ENCODE data around the gene SEMA5B. TPM values are rescaled to one million over a fixed set of nuclear protein-coding genes. Genes with fewer than 3 reads are reported as not detected.

SEMA5B gene
- polyA plus RNA-seq, 1 donor from 2014 or later = 7.0 TPM

DNA sequence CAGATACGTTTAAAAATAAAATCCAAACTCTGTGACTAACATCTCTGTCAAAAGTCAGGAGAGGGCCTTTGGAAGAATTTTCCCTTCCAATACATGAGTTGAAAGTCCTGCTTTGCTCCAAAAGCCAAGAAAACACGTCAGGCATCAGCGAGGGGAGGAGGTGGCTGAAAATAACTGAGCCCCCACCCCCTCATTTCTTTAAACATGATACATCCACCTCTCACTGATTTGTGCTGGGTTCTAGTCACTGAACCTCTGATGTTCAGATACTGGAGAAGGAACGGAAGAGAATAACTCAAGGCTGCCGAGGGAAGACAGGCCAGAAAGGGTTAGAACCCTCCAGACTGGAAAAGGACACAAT is 9.4 kb upstream of the SEMA5B start:
- Histone ChIP-seq H3K4me2 (ENCODE audit: low read length) (no peak overlapping the region), H3K36me3 (ENCODE audit: insufficient read depth, low read length) (no peaks in the 10 kb centered on the region), H3K79me2 (replicated peaks; ENCODE audit: insufficient read depth, low read length) (no peaks in the 10 kb centered on the region), H3K9me2 (ENCODE audit: insufficient read depth, low read length) (no peaks in the 10 kb centered on the region), H2AFZ (ENCODE audit: low read depth, low read length) (no peak overlapping the region), H3K27ac (ENCODE audit: low read length) (no peak overlapping the region), H3K9me3 (ENCODE audit: low read length) (no peaks in the 10 kb centered on the region), H4K20me1 (ENCODE audit: insufficient read depth) (no peaks in the 10 kb centered on the region), H3F3A (ENCODE audit: insufficient read depth, low read length, poor library complexity, severe bottlenecking) (no peaks in the 10 kb centered on the region), H3K4me3 (ENCODE audit: low read length) (no peak overlapping the region), H3K27me3 (ENCODE audit: insufficient read depth, low read depth, low read length) (no peaks in the 10 kb centered on the region), H3K9ac (ENCODE audit: low read length) (no peak overlapping the region)
- TF ChIP-seq RAD21 (conservative IDR thresholded peaks at IDR 0.05) = no peak
- TF ChIP-seq SMC3 (conservative IDR thresholded peaks at IDR 0.05; ENCODE audit: poor library complexity) = no peak
- TF ChIP-seq MXI1 (conservative IDR thresholded peaks at IDR 0.05; ENCODE audit: poor library complexity, severe bottlenecking) = no peak
- no peak for TF ChIP-seq POLR2AphosphoS5 (IDR thresholded peaks at IDR 0.05)
- TF ChIP-seq, protein P1, sequence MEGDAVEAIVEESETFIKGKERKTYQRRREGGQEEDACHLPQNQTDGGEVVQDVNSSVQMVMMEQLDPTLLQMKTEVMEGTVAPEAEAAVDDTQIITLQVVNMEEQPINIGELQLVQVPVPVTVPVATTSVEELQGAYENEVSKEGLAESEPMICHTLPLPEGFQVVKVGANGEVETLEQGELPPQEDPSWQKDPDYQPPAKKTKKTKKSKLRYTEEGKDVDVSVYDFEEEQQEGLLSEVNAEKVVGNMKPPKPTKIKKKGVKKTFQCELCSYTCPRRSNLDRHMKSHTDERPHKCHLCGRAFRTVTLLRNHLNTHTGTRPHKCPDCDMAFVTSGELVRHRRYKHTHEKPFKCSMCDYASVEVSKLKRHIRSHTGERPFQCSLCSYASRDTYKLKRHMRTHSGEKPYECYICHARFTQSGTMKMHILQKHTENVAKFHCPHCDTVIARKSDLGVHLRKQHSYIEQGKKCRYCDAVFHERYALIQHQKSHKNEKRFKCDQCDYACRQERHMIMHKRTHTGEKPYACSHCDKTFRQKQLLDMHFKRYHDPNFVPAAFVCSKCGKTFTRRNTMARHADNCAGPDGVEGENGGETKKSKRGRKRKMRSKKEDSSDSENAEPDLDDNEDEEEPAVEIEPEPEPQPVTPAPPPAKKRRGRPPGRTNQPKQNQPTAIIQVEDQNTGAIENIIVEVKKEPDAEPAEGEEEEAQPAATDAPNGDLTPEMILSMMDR (IDR thresholded peaks at IDR 0.05; ENCODE audit: poor library complexity, severe bottlenecking) = no peak
- TF ChIP-seq TAF1 (IDR thresholded peaks at IDR 0.05; ENCODE audit: low read depth) = no peak
- TF ChIP-seq, protein P2, sequence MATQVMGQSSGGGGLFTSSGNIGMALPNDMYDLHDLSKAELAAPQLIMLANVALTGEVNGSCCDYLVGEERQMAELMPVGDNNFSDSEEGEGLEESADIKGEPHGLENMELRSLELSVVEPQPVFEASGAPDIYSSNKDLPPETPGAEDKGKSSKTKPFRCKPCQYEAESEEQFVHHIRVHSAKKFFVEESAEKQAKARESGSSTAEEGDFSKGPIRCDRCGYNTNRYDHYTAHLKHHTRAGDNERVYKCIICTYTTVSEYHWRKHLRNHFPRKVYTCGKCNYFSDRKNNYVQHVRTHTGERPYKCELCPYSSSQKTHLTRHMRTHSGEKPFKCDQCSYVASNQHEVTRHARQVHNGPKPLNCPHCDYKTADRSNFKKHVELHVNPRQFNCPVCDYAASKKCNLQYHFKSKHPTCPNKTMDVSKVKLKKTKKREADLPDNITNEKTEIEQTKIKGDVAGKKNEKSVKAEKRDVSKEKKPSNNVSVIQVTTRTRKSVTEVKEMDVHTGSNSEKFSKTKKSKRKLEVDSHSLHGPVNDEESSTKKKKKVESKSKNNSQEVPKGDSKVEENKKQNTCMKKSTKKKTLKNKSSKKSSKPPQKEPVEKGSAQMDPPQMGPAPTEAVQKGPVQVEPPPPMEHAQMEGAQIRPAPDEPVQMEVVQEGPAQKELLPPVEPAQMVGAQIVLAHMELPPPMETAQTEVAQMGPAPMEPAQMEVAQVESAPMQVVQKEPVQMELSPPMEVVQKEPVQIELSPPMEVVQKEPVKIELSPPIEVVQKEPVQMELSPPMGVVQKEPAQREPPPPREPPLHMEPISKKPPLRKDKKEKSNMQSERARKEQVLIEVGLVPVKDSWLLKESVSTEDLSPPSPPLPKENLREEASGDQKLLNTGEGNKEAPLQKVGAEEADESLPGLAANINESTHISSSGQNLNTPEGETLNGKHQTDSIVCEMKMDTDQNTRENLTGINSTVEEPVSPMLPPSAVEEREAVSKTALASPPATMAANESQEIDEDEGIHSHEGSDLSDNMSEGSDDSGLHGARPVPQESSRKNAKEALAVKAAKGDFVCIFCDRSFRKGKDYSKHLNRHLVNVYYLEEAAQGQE (IDR thresholded peaks at IDR 0.05; ENCODE audit: borderline replicate concordance) = no peak
- TF ChIP-seq EP300 (conservative IDR thresholded peaks at IDR 0.05; ENCODE audit: poor library complexity, severe bottlenecking) = no peak
- no peak for TF ChIP-seq EZH2 (IDR thresholded peaks at IDR 0.05; ENCODE audit: borderline replicate concordance, insufficient read depth, low read length, poor library complexity, severe bottlenecking)

DNA sequence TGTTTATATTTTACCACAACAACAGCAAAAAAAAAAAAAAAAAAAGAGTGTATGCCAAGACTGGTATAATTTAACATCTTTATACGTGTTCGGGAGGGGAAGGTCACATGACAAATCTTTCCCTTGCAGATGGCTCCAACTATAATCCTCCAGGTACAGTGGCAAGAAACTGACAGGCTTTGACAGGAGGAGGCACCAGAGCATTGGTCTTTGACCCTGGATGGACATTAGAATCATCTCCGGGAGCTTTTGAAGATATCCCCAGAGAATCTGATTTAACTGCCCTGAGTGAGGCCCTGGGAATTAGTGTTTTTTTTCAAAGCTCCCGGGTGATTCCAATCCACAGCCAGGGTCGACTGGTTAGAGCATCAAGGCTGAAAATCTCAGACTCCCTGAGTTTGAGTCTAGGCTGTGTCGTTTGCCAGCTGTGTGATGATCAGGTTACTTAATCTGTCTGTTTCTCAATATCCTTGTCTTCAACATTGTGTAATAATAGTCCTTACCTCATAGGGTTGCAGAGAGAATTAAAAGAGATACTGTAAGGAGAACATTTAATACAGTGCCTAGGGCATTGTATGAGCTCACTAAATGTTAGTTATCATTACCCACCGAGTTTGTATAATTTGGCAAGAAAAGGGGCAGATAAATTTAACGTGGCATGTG is 8.9 kb upstream of the SEMA5B start:
- Histone ChIP-seq H3K4me3 (ENCODE audit: low read length) (no peak overlapping the region), H3F3A (ENCODE audit: insufficient read depth, low read length, poor library complexity, severe bottlenecking) (no peaks in the 10 kb centered on the region), H3K9ac (ENCODE audit: low read length) (no peak overlapping the region), H3K4me2 (ENCODE audit: low read length) (no peak overlapping the region), H3K36me3 (ENCODE audit: insufficient read depth, low read length) (no peaks in the 10 kb centered on the region), H3K79me2 (replicated peaks; ENCODE audit: insufficient read depth, low read length) (no peaks in the 10 kb centered on the region), H3K9me2 (ENCODE audit: insufficient read depth, low read length) (no peaks in the 10 kb centered on the region), H2AFZ (ENCODE audit: low read depth, low read length) (no peak overlapping the region), H4K20me1 (ENCODE audit: insufficient read depth) (no peaks in the 10 kb centered on the region), H3K27ac (ENCODE audit: low read length) (no peak overlapping the region), H3K27me3 (ENCODE audit: insufficient read depth, low read depth, low read length) (no peaks in the 10 kb centered on the region), H3K9me3 (ENCODE audit: low read length) (no peaks in the 10 kb centered on the region)
- TF ChIP-seq RAD21 (conservative IDR thresholded peaks at IDR 0.05) (no peak), EP300 (conservative IDR thresholded peaks at IDR 0.05; ENCODE audit: poor library complexity, severe bottlenecking) (no peak), MXI1 (conservative IDR thresholded peaks at IDR 0.05; ENCODE audit: poor library complexity, severe bottlenecking) (no peak), EZH2 (IDR thresholded peaks at IDR 0.05; ENCODE audit: borderline replicate concordance, insufficient read depth, low read length, poor library complexity, severe bottlenecking) (no peak), TAF1 (IDR thresholded peaks at IDR 0.05; ENCODE audit: low read depth) (no peak), SMC3 (conservative IDR thresholded peaks at IDR 0.05; ENCODE audit: poor library complexity) (no peak), POLR2AphosphoS5 (IDR thresholded peaks at IDR 0.05) (no peak)
- TF ChIP-seq, protein P2 (IDR thresholded peaks at IDR 0.05; ENCODE audit: borderline replicate concordance) = no peak
- TF ChIP-seq, protein P1 (IDR thresholded peaks at IDR 0.05; ENCODE audit: poor library complexity, severe bottlenecking) = no peak
